ENCODE data around the gene ENTR1.

The ENTR1 gene

DNA sequence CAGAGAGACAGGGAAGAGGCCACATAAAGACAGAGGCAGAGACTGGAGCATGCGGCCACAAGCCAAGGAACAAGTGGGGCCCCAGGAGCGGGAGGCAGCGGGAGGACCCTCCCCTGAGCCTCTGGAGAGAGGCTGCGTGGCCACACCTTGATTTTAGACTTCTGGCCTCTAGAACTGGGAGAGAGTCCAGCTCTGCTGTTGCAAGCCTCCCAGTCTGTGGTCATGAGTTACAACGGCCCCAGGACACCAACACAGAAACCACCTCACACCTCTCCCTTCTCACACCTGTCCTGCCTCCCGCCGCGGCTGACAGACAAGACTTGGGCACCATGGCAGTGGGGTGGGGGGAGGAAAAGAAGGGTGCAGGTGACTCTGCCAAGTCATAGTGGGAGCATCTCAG lies 27.0 kb upstream of the ENTR1 start:
- no peak for TF ChIP-seq FOXP2 (optimal IDR thresholded peaks at IDR 0.05; ENCODE audit: borderline replicate concordance, extremely low read depth, extremely low read length, insufficient read depth)
- TF ChIP-seq SIN3A (IDR thresholded peaks at IDR 0.05; ENCODE audit: borderline replicate concordance, insufficient read depth, low read length), result no peak
- TF ChIP-seq, protein P1, sequence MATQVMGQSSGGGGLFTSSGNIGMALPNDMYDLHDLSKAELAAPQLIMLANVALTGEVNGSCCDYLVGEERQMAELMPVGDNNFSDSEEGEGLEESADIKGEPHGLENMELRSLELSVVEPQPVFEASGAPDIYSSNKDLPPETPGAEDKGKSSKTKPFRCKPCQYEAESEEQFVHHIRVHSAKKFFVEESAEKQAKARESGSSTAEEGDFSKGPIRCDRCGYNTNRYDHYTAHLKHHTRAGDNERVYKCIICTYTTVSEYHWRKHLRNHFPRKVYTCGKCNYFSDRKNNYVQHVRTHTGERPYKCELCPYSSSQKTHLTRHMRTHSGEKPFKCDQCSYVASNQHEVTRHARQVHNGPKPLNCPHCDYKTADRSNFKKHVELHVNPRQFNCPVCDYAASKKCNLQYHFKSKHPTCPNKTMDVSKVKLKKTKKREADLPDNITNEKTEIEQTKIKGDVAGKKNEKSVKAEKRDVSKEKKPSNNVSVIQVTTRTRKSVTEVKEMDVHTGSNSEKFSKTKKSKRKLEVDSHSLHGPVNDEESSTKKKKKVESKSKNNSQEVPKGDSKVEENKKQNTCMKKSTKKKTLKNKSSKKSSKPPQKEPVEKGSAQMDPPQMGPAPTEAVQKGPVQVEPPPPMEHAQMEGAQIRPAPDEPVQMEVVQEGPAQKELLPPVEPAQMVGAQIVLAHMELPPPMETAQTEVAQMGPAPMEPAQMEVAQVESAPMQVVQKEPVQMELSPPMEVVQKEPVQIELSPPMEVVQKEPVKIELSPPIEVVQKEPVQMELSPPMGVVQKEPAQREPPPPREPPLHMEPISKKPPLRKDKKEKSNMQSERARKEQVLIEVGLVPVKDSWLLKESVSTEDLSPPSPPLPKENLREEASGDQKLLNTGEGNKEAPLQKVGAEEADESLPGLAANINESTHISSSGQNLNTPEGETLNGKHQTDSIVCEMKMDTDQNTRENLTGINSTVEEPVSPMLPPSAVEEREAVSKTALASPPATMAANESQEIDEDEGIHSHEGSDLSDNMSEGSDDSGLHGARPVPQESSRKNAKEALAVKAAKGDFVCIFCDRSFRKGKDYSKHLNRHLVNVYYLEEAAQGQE (IDR thresholded peaks at IDR 0.05; ENCODE audit: insufficient read depth in 1 of 2, low read depth in 2 of 2, low read length in 2 of 2), result no peak
- no peak for TF ChIP-seq POLR2AphosphoS5 (IDR thresholded peaks at IDR 0.05; ENCODE audit: low read depth, low read length)
- TF ChIP-seq TAF1 (IDR thresholded peaks at IDR 0.05; ENCODE audit: borderline replicate concordance, insufficient read depth, low read length), result no peak

DNA sequence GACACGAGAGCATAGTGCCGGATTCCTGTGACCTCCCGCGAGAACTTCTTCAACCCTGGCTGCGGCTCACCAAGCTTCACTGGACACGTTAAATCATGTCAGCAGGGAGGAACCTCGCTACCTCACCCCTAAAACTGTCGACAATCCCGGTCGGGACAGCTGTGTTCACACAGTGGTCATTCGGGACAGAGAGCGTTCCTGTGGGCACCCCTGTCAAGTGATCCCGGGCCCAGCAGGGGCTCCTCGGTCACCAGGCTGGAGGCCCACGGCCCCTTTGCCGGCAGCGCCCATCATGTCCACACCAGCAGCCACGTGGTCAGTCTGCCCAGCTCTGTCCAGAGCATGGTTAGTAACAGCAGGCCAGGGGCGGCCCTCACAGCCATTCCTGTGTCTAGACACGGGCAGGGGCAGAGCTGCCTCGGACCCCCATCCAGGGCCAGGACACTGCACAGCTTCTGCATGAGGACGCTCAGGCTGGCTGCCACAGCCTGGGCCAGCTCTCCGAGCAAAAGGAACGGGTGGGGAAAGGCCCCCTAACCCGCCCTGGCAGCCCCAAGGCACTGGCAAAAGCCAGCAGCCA lies 25.7 kb upstream of the ENTR1 start:
- TF ChIP-seq, protein P1 (IDR thresholded peaks at IDR 0.05; ENCODE audit: insufficient read depth in 1 of 2, low read depth in 2 of 2, low read length in 2 of 2), result no peak
- TF ChIP-seq POLR2AphosphoS5 (IDR thresholded peaks at IDR 0.05; ENCODE audit: low read depth, low read length) (no peak), FOXP2 (optimal IDR thresholded peaks at IDR 0.05; ENCODE audit: borderline replicate concordance, extremely low read depth, extremely low read length, insufficient read depth) (no peak), TAF1 (IDR thresholded peaks at IDR 0.05; ENCODE audit: borderline replicate concordance, insufficient read depth, low read length) (no peak), SIN3A (IDR thresholded peaks at IDR 0.05; ENCODE audit: borderline replicate concordance, insufficient read depth, low read length) (no peak)

DNA sequence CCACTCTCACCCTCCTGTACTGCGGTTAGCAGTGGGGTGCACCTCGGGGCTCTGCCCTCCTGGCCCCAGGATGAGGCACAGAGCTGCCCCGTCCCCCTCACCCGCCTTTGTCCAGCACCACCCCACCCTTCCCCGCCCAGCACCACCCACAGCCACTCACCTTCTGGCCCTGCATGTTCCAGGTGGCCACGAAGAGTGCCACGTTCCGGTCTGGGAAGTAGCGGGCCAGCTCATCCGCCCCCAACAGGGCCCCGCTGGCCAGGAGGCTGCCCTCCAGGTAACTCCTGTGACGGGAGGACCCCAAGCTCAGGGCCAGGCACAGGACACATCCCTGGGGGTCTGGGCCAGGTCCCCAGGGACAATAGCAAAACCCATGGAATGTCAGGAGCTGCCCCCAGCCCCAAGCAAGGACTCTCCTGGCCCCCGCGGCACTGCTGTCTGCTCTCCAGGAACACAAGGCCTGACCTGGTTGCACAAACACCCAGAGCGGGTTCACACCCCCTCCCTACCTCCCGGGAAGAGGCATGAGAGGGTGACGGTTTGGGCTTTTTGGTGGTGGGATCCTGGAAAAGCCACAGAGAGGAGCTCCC lies 24.3 kb upstream of the ENTR1 start:
- TF ChIP-seq SIN3A (IDR thresholded peaks at IDR 0.05; ENCODE audit: borderline replicate concordance, insufficient read depth, low read length) (no peak), TAF1 (IDR thresholded peaks at IDR 0.05; ENCODE audit: borderline replicate concordance, insufficient read depth, low read length) (no peak), FOXP2 (optimal IDR thresholded peaks at IDR 0.05; ENCODE audit: borderline replicate concordance, extremely low read depth, extremely low read length, insufficient read depth) (no peak), POLR2AphosphoS5 (IDR thresholded peaks at IDR 0.05; ENCODE audit: low read depth, low read length) (no peak)
- TF ChIP-seq, protein P1 (IDR thresholded peaks at IDR 0.05; ENCODE audit: insufficient read depth in 1 of 2, low read depth in 2 of 2, low read length in 2 of 2), result no peak

DNA sequence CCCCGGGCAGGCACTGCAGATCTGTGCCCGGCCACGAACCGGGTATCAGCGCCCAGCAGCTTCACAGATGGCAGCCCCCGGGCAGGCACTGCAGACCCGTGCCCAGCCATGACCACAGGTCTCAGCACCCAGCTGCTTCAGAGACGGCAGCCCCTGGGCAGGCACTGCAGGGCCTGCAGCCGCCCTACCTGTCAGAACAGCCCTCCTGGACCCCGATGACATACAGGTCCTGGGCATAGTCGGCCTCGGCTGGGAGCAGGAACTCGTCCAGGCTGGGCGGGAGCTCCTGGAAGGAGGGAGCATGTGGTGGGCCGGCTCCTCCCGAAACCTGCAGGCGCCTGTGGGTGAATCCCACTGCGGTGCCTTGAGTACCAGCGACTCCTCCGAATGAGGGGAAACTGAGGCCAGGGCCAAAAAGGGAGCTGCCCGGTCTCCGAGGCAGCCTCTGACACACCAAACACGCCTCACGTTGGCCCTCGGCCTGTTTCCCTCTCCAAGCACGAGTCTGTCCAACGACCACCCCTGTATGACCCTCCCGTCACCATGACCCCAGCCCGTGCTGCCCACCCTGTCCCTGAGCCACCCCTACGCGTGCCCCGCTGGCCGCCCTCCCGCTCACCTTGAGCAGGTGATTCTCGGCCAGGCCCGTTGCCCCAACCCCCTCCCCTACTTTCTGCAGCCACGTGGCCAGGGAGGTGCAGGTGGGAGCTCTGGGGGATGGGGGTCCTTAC lies 23.6 kb upstream of the ENTR1 start:
- TF ChIP-seq POLR2AphosphoS5 (IDR thresholded peaks at IDR 0.05; ENCODE audit: low read depth, low read length) (no peak), TAF1 (IDR thresholded peaks at IDR 0.05; ENCODE audit: borderline replicate concordance, insufficient read depth, low read length) (no peak), FOXP2 (optimal IDR thresholded peaks at IDR 0.05; ENCODE audit: borderline replicate concordance, extremely low read depth, extremely low read length, insufficient read depth) (no peak), SIN3A (IDR thresholded peaks at IDR 0.05; ENCODE audit: borderline replicate concordance, insufficient read depth, low read length) (no peak)
- TF ChIP-seq, protein P1 (IDR thresholded peaks at IDR 0.05; ENCODE audit: insufficient read depth in 1 of 2, low read depth in 2 of 2, low read length in 2 of 2), result no peak
